Liver (tissue), 3 donors: ENCODE measurements around the gene GATA6.

Experiments used
- FOXA1 ChIP-seq: IDR thresholded peaks from 2 replicates; pipeline ENCODE4 v1.6.1; 2016; ENCODE audit warnings: antibody characterized with exemption
- HNF4A ChIP-seq, 2 donors: conservative IDR thresholded peaks; 2 replicates each; pipeline ENCODE4 v1.6.1; 2016; ENCODE audit warnings: antibody characterized with exemption in 2 of 2, mild to moderate bottlenecking in 2 of 2
- RXRA ChIP-seq, 2 donors: IDR thresholded peaks; 2 replicates each; pipeline ENCODE4 v1.6.1; 2017 to 2018; ENCODE audit warnings: antibody characterized with exemption in 2 of 2, mild to moderate bottlenecking in 1 of 2
- YY1 ChIP-seq: IDR thresholded peaks from 2 replicates; pipeline ENCODE4 v1.6.1; 2016; ENCODE audit warnings: antibody characterized with exemption, mild to moderate bottlenecking
- TF ChIP-seq, protein P1 (sequence below): fragments of 150-350 bp; IDR thresholded peaks from 2 replicates; pipeline ENCODE4 v1.5.1; 2017; ENCODE audit warnings: improper control_type of control experiment, low read depth, low read length; ENCODE audit not compliant: missing input control
- TF ChIP-seq, protein P2 (sequence below): IDR thresholded peaks from 2 replicates; pipeline ENCODE4 v1.6.1; 2016; ENCODE audit warnings: antibody characterized with exemption
- TF ChIP-seq, protein P3 (sequence below): IDR thresholded peaks from 2 replicates; pipeline ENCODE4 v1.6.1; 2016; ENCODE audit warnings: antibody characterized with exemption, mild to moderate bottlenecking
- donor health status: healthy.
- donor health status: healthy.

DNA sequence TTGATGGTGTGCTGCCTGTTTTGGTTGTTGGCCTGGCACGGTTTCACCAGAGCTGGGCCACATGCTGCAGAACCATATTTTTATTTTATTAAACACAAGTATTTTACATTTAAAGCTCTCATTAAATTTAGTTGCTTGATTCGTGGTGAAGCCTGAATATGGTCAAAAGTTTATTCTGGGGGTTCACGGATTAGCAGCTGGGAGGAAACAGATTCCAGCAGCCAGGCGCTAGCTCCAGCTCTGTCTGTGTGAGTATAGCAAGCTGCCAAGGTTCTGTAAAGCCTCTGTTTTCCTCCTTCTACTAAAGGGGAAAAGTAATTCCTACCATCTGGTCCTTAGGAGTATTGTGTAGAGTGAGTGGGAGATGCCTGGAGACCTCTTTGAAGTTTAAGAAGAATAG is 22.5 kb downstream of the GATA6 start:
- TF ChIP-seq, protein P1, sequence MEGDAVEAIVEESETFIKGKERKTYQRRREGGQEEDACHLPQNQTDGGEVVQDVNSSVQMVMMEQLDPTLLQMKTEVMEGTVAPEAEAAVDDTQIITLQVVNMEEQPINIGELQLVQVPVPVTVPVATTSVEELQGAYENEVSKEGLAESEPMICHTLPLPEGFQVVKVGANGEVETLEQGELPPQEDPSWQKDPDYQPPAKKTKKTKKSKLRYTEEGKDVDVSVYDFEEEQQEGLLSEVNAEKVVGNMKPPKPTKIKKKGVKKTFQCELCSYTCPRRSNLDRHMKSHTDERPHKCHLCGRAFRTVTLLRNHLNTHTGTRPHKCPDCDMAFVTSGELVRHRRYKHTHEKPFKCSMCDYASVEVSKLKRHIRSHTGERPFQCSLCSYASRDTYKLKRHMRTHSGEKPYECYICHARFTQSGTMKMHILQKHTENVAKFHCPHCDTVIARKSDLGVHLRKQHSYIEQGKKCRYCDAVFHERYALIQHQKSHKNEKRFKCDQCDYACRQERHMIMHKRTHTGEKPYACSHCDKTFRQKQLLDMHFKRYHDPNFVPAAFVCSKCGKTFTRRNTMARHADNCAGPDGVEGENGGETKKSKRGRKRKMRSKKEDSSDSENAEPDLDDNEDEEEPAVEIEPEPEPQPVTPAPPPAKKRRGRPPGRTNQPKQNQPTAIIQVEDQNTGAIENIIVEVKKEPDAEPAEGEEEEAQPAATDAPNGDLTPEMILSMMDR = no peak
- TF ChIP-seq RXRA (IDR thresholded peaks at IDR 0.05) (no peak), HNF4A (conservative IDR thresholded peaks at IDR 0.05) (no peak), YY1 (no peak), FOXA1 (no peak)
- TF ChIP-seq, protein P2, sequence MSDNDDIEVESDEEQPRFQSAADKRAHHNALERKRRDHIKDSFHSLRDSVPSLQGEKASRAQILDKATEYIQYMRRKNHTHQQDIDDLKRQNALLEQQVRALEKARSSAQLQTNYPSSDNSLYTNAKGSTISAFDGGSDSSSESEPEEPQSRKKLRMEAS = no peak
- TF ChIP-seq, protein P3, sequence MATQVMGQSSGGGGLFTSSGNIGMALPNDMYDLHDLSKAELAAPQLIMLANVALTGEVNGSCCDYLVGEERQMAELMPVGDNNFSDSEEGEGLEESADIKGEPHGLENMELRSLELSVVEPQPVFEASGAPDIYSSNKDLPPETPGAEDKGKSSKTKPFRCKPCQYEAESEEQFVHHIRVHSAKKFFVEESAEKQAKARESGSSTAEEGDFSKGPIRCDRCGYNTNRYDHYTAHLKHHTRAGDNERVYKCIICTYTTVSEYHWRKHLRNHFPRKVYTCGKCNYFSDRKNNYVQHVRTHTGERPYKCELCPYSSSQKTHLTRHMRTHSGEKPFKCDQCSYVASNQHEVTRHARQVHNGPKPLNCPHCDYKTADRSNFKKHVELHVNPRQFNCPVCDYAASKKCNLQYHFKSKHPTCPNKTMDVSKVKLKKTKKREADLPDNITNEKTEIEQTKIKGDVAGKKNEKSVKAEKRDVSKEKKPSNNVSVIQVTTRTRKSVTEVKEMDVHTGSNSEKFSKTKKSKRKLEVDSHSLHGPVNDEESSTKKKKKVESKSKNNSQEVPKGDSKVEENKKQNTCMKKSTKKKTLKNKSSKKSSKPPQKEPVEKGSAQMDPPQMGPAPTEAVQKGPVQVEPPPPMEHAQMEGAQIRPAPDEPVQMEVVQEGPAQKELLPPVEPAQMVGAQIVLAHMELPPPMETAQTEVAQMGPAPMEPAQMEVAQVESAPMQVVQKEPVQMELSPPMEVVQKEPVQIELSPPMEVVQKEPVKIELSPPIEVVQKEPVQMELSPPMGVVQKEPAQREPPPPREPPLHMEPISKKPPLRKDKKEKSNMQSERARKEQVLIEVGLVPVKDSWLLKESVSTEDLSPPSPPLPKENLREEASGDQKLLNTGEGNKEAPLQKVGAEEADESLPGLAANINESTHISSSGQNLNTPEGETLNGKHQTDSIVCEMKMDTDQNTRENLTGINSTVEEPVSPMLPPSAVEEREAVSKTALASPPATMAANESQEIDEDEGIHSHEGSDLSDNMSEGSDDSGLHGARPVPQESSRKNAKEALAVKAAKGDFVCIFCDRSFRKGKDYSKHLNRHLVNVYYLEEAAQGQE = no peak
